ENCODE measurements around the gene UST. TPM values are rescaled to one million over a fixed set of nuclear protein-coding genes. Genes with fewer than 3 reads are reported as not detected.

Gene UST
- total RNA-seq, 5 donors from 2014 or later (not counting 1 experiment from before 2014, with no cell fraction given): 1.9 to 5.3 (median 3.0) TPM

- Mint-ChIP-seq H3K36me3 (peaks cover 4% of the 10 kb centered on the region), H3K27ac (no peak overlapping the region), H3K9me3 (peaks cover 0 to 9% (median 7%) of the 10 kb centered on the region in 3 donors), H3K4me1 (peaks cover 0 to 12% (median 0%) of the 10 kb centered on the region in 3 donors), H3K27me3 (peaks cover 4% of the 10 kb centered on the region in 2 donors), H3K4me3 (no peak overlapping the region)
- no peaks in the 10 kb centered on the region for H3K36me3 ChIP-seq (ENCODE audit: control insufficient read depth in 2 of 2, extremely low read depth in 1 of 2, insufficient read depth in 1 of 2, low read length in 1 of 2)
- ChIA-PET CTCF (no interaction called here), POLR2A (no interaction called here)
- H3K4me3 ChIP-seq (ENCODE audit: control insufficient read depth in 1 of 2, extremely low read depth in 1 of 2, low read length in 1 of 2): no peak overlapping the region
- no peaks in the 10 kb centered on the region for H3K27me3 ChIP-seq (replicated peaks in 1 of 2; ENCODE audit: control insufficient read depth in 2 of 2, extremely low read depth in 1 of 2, insufficient read depth in 2 of 2, low read length in 1 of 2)
- DNase-seq: no peak
- H3K27ac ChIP-seq (ENCODE audit: low read length): no peak overlapping the region
- no peaks in the 10 kb centered on the region for H3K4me1 ChIP-seq (ENCODE audit: control insufficient read depth in 1 of 2, extremely low read depth in 1 of 2, insufficient read depth in 2 of 2, low read length in 2 of 2)
- no peak for ATAC-seq (replicated peaks in 1 of 4)
- no peaks in the 10 kb centered on the region for H3K9me3 ChIP-seq
Measured at GRCh38 chr6:148822819-148823218, 76.0 kb downstream of the UST start.

GRCh38 chr6:148824291-148824690, 77.5 kb downstream of the UST start:
- Histone ChIP-seq H3K27ac (ENCODE audit: low read length) (no peak overlapping the region), H3K4me1 (ENCODE audit: control insufficient read depth in 1 of 2, extremely low read depth in 1 of 2, insufficient read depth in 2 of 2, low read length in 2 of 2) (no peaks in the 10 kb centered on the region), H3K9me3 (no peaks in the 10 kb centered on the region), H3K36me3 (ENCODE audit: control insufficient read depth in 2 of 2, extremely low read depth in 1 of 2, insufficient read depth in 1 of 2, low read length in 1 of 2) (no peaks in the 10 kb centered on the region), H3K27me3 (replicated peaks in 1 of 2; ENCODE audit: control insufficient read depth in 2 of 2, extremely low read depth in 1 of 2, insufficient read depth in 2 of 2, low read length in 1 of 2) (no peaks in the 10 kb centered on the region), H3K4me3 (ENCODE audit: control insufficient read depth in 1 of 2, extremely low read depth in 1 of 2, low read length in 1 of 2) (no peak overlapping the region)
- Mint-ChIP-seq H3K4me1 (peaks cover 0 to 19% (median under 1%) of the 10 kb centered on the region in 3 donors), H3K9me3 (peaks cover 0 to 9% (median 7%) of the 10 kb centered on the region in 3 donors), H3K27me3 (peaks cover 4% of the 10 kb centered on the region in 2 donors), H3K27ac (no peak overlapping the region), H3K36me3 (peaks cover 4% of the 10 kb centered on the region), H3K4me3 (no peak overlapping the region)
- DNase-seq (no peak), ATAC-seq (replicated peaks in 1 of 4) (no peak)
- WGBS (ENCODE audit: insufficient coverage): no CpG with 5 or more reads among the region's 1 CpG
- ChIA-PET POLR2A (no interaction called here), CTCF (interaction anchor here in 1 of 2 donors (0.6 kb wide), 1 partner anchor 19 kb away, joined by 3 read pairs; no protein-coding TSS in a partner anchor)

- Histone ChIP-seq H3K4me1 (ENCODE audit: control insufficient read depth in 1 of 2, extremely low read depth in 1 of 2, insufficient read depth in 2 of 2, low read length in 2 of 2) (peaks cover under 1 to 2% of the 10 kb centered on the region in 2 experiments), H3K27me3 (replicated peaks in 1 of 2; ENCODE audit: control insufficient read depth in 2 of 2, extremely low read depth in 1 of 2, insufficient read depth in 2 of 2, low read length in 1 of 2) (no peaks in the 10 kb centered on the region), H3K36me3 (ENCODE audit: control insufficient read depth in 2 of 2, extremely low read depth in 1 of 2, insufficient read depth in 1 of 2, low read length in 1 of 2) (no peaks in the 10 kb centered on the region), H3K4me3 (ENCODE audit: control insufficient read depth in 1 of 2, extremely low read depth in 1 of 2, low read length in 1 of 2) (no peak overlapping the region), H3K27ac (ENCODE audit: low read length) (no peak overlapping the region), H3K9me3 (no peaks in the 10 kb centered on the region)
- Mint-ChIP-seq H3K36me3 (peaks cover 4% of the 10 kb centered on the region), H3K9me3 (peaks cover 0 to 9% (median 7%) of the 10 kb centered on the region in 3 donors), H3K4me1 (peaks cover 6 to 25% (median 7%) of the 10 kb centered on the region in 3 donors), H3K4me3 (no peak overlapping the region), H3K27ac (no peak overlapping the region), H3K27me3 (peaks cover 4% of the 10 kb centered on the region in 2 donors)
- CTCF ChIA-PET: interaction anchor here in 1 of 2 donors (0.5 kb wide), 1 partner anchor 16 kb away, joined by 3 read pairs; no protein-coding TSS in a partner anchor
- DNase-seq (no peak), ATAC-seq (replicated peaks in 1 of 4) (no peak)
- POLR2A ChIA-PET: no interaction called here
- WGBS (ENCODE audit: insufficient coverage): 83% methylated on average over 1 of the region's 1 CpG
Measured at GRCh38 chr6:148824960-148825359, 78.1 kb downstream of the UST start.

GRCh38 chr6:148825492-148825891, 78.7 kb downstream of the UST start:
- Mint-ChIP-seq H3K4me1 (peaks cover 12 to 31% (median 12%) of the 10 kb centered on the region in 3 donors), H3K27ac (no peak overlapping the region), H3K36me3 (peaks cover 4% of the 10 kb centered on the region), H3K4me3 (no peak overlapping the region), H3K27me3 (peaks cover 4% of the 10 kb centered on the region in 2 donors), H3K9me3 (peaks cover 0 to 9% (median 7%) of the 10 kb centered on the region in 3 donors)
- ATAC-seq (replicated peaks in 1 of 4): no peak
- H3K4me3 ChIP-seq (ENCODE audit: control insufficient read depth in 1 of 2, extremely low read depth in 1 of 2, low read length in 1 of 2): no peak overlapping the region
- H3K27me3 ChIP-seq (replicated peaks in 1 of 2; ENCODE audit: control insufficient read depth in 2 of 2, extremely low read depth in 1 of 2, insufficient read depth in 2 of 2, low read length in 1 of 2): no peaks in the 10 kb centered on the region
- H3K36me3 ChIP-seq (ENCODE audit: control insufficient read depth in 2 of 2, extremely low read depth in 1 of 2, insufficient read depth in 1 of 2, low read length in 1 of 2): no peaks in the 10 kb centered on the region
- CTCF ChIA-PET: interaction anchor here in 1 of 2 donors (0.5 kb wide), 1 partner anchor 16 kb away, joined by 3 read pairs; no protein-coding TSS in a partner anchor
- H3K9me3 ChIP-seq: no peaks in the 10 kb centered on the region
- H3K4me1 ChIP-seq (ENCODE audit: control insufficient read depth in 1 of 2, extremely low read depth in 1 of 2, insufficient read depth in 2 of 2, low read length in 2 of 2): peaks cover 4 to 7% of the 10 kb centered on the region in 2 experiments
- H3K27ac ChIP-seq (ENCODE audit: low read length): no peak overlapping the region
- POLR2A ChIA-PET: no interaction called here
- WGBS (ENCODE audit: insufficient coverage): 85% methylated on average over 2 of the region's 2 CpGs
- DNase-seq: no peak

GRCh38 chr6:148827416-148828045, 80.7 kb downstream of the UST start:
- peaks cover 4% of the 10 kb centered on the region in 2 donors for H3K27me3 Mint-ChIP-seq
- WGBS (ENCODE audit: insufficient coverage): no CpG with 5 or more reads among the region's 5 CpGs
- ATAC-seq (replicated peaks in 1 of 4) (no peak), DNase-seq (no peak)
- Histone ChIP-seq H3K27ac (ENCODE audit: low read length) (no peak overlapping the region), H3K4me3 (ENCODE audit: control insufficient read depth in 1 of 2, extremely low read depth in 1 of 2, low read length in 1 of 2) (no peak overlapping the region), H3K36me3 (ENCODE audit: control insufficient read depth in 2 of 2, extremely low read depth in 1 of 2, insufficient read depth in 1 of 2, low read length in 1 of 2) (no peaks in the 10 kb centered on the region), H3K27me3 (replicated peaks in 1 of 2; ENCODE audit: control insufficient read depth in 2 of 2, extremely low read depth in 1 of 2, insufficient read depth in 2 of 2, low read length in 1 of 2) (no peaks in the 10 kb centered on the region), H3K4me1 (ENCODE audit: control insufficient read depth in 1 of 2, extremely low read depth in 1 of 2, insufficient read depth in 2 of 2, low read length in 2 of 2) (peaks cover 9 to 14% of the 10 kb centered on the region in 2 experiments), H3K9me3 (no peaks in the 10 kb centered on the region)
- CTCF ChIA-PET: no interaction called here
- POLR2A ChIA-PET: no interaction called here
- H3K4me1 Mint-ChIP-seq: peaks cover 17 to 41% (median 20%) of the 10 kb centered on the region in 3 donors
- no peak overlapping the region for H3K27ac Mint-ChIP-seq
- peaks cover 4% of the 10 kb centered on the region for H3K36me3 Mint-ChIP-seq
- peaks cover 0 to 9% (median 7%) of the 10 kb centered on the region in 3 donors for H3K9me3 Mint-ChIP-seq
- H3K4me3 Mint-ChIP-seq: no peak overlapping the region

- H3K4me3 ChIP-seq (ENCODE audit: control insufficient read depth in 1 of 2, extremely low read depth in 1 of 2, low read length in 1 of 2): no peak overlapping the region
- H3K36me3 ChIP-seq (ENCODE audit: control insufficient read depth in 2 of 2, extremely low read depth in 1 of 2, insufficient read depth in 1 of 2, low read length in 1 of 2): no peaks in the 10 kb centered on the region
- no peaks in the 10 kb centered on the region for H3K9me3 ChIP-seq
- peaks cover 17 to 40% (median 20%) of the 10 kb centered on the region in 3 donors for H3K4me1 Mint-ChIP-seq
- H3K9me3 Mint-ChIP-seq: peaks cover 0 to 9% (median 7%) of the 10 kb centered on the region in 3 donors
- no peaks in the 10 kb centered on the region for H3K27me3 ChIP-seq (replicated peaks in 1 of 2; ENCODE audit: control insufficient read depth in 2 of 2, extremely low read depth in 1 of 2, insufficient read depth in 2 of 2, low read length in 1 of 2)
- WGBS (ENCODE audit: insufficient coverage): no CpG with 5 or more reads among the region's 4 CpGs
- no peak overlapping the region for H3K4me3 Mint-ChIP-seq
- H3K36me3 Mint-ChIP-seq: peaks cover 4% of the 10 kb centered on the region
- H3K27me3 Mint-ChIP-seq: peaks cover 4% of the 10 kb centered on the region in 2 donors
- CTCF ChIA-PET: no interaction called here
- no peak overlapping the region for H3K27ac ChIP-seq (ENCODE audit: low read length)
- POLR2A ChIA-PET: no interaction called here
- no peak for ATAC-seq (replicated peaks in 1 of 4)
- DNase-seq: no peak
- H3K27ac Mint-ChIP-seq: no peak overlapping the region
- peaks cover 9 to 14% of the 10 kb centered on the region in 2 experiments for H3K4me1 ChIP-seq (ENCODE audit: control insufficient read depth in 1 of 2, extremely low read depth in 1 of 2, insufficient read depth in 2 of 2, low read length in 2 of 2)
Measured at GRCh38 chr6:148828047-148828446, 81.2 kb downstream of the UST start.

Measured in T-cell (primary cell).